Pulmonary artery endothelial cell (primary cell): Measurements from ENCODE around the gene IP6K2. TPM values are rescaled to one million over a fixed set of nuclear protein-coding genes. Genes with fewer than 3 reads are reported as not detected.
"Not testable (repeated sequence)": the region's sequence is repeated elsewhere in the genome, so short reads cannot be mapped to it uniquely, and the experiment has no call there.

Source experiments
- DNase-seq: peaks from one replicate; pipeline ENCODE4 v3.0.0-alpha.2; 2011; ENCODE audit warnings: low read depth, low spot score
- total RNA-seq: library from RNA; depleted of rRNA; stranded (reverse); fragments of >200 nt; gene quantifications from 2 replicates; pipeline ENCODE4 v1.2.3, GENCODE V29; 2014

Gene IP6K2, protein sequence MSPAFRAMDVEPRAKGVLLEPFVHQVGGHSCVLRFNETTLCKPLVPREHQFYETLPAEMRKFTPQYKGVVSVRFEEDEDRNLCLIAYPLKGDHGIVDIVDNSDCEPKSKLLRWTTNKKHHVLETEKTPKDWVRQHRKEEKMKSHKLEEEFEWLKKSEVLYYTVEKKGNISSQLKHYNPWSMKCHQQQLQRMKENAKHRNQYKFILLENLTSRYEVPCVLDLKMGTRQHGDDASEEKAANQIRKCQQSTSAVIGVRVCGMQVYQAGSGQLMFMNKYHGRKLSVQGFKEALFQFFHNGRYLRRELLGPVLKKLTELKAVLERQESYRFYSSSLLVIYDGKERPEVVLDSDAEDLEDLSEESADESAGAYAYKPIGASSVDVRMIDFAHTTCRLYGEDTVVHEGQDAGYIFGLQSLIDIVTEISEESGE
- 42.3 and 55.7 TPM in 2 replicates for total RNA-seq

DNA sequence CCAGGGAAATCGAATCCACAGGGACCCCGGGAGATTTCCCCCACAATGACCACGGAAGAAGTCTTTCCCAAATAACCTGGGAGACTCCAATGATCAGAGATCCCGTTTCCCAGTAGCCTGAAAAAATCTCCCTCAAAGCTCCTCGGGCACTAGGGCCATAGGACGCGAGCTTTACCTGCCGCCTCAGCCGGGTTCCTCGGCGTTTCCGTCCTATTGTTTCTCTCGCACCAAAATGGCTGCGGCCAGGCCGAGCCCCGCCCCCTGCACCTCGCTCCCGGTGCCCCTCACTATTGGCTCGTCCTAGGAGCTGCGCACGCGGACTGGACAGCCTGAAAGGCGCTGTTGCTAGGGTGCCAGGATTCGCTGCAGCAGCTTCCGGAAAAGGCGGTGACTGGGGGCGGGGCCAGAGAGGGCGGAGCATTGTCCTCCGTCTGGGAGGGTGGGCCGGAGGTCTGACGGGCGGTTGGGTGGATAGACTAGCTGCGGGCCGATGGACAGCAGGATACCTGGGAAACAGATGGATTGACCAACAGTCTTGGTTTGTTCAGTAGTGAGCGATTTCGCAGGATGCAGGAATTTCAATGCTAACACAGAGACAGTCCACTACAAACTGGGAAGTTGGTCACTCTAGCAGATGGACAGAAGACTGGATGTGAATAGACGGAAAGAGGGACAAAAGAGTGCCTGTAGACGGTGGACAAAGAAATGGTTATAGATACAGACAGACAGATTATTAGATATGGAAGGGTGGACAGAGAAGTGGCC is at the start of gene IP6K2:
Gene IP6K2, minus strand, starts transcription at position 240 of the 765 bp plus-strand sequence. CDS start 21,930 bp downstream, outside the sequence.
- DNase-seq = peak; percentile 91

DNA sequence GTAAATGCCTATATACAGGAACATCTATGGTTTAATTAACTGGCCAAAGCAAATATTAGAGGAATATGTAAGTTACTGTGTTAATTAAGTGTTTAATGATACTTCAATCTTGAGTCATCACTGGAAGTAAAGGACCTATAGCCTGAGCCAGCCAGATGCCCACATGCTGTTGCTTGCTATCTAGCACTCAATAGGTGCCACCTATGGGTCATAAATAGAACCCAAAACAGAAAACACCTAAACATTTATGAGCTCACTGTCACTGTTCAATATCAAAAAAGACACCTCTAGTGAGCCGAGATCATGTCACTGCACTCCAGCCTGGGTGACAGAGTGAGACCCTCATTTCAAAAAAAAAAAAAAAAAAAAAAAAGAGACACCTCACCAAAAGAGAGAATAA is 48.4 kb upstream of the IP6K2 start:
- DNase-seq = no peak

DNA sequence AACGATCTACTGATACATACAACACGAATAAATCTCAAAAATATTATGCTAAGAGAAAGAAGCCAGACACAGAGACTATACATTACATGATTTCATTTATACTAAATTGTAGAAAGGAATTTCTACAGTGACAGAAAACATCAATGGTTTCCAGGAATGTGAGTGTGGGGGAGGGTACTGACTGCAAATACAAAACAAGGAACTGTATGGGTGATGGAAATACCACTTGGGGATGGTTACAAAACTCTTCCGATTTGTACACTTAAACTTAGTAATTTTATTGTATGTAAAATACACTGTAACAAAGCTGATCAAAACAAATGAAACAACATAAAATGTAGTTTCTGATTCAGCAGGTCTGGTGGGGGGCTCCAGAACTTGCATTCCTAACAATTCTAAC is 45.8 kb upstream of the IP6K2 start:
- no peak for DNase-seq

DNA sequence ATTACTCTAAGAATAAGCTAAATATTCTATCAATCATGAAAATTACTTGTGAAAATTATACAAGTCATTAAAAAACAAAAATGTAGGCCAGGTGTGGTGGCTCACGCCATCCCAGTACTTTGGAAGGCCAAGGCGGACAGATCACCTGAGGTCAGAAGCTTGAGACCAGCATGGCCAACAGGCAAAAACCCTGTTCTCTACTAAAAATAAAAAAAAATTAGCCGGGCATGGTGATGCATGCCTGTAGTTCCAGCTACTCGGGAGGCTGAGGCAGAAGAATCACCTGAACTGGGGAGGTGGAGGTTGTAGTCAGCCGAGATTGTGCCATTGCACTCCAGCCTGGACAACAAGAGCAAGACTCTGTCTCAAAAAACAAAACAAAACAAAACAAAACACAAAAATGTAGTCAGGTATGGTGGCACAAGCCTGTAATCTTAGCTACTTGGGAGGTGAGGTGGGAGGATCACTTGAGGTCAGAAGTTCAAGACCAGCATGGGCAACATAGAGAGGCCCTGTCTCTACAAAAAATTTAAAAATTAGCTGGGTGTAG is 43.0 kb upstream of the IP6K2 start:
- DNase-seq = not testable (repeated sequence)

DNA sequence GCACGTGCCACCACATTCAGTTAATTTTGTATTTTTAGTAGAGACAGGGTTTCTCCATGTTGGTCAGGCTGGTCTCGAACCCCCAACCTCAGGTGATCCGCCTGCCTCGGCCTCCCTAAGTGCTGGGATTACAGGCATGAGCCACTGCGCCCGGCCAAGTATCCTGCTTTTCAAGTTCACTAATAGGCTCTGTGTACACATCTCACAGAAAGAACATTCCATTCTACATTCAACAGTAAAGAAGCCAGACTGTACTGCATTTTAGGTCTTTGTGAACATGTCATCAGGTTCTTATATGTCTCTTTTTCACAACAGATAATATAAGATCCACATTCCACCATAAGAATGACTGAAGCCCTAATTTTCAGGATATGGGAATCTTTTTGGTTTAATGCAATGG is 42.5 kb upstream of the IP6K2 start:
- not testable (repeated sequence) for DNase-seq

DNA sequence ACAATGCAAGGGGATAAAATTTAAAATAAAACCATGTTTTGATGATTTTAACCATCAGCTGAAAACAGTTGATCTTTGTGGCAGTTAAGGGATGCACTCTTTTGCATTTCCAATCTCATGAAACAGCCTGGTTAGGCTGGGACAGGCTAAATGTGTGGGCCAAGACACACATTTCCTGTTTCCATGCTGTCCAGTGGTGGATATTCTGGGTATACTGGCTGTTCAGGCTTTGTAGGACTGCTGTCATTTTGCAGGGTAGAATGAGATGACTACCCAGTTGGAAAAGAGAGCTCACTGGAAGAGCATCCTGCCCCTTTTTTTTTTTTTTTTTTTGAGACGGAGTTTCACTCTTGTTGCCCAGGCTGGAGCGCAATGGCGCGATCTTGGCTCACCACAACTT is 42.0 kb upstream of the IP6K2 start:
- no peak for DNase-seq

DNA sequence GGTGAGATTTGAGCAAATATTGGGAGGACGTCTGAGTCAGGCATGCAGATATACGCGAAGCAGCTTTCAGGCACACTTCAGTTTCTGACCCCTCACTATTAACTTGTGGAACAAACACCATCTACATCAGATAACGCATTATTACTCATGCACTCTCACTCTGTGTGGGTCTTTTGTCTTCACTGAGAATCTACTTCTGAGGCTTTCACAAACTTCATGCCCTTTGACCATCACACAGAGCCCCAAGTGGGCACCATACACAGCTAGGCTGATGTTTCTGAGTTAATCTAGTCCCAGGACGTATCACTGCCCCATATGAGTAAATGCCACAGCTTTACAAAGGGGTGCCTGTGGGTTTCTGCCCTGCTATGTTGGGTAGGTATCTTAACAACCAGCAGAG is 39.6 kb upstream of the IP6K2 start:
- DNase-seq = no peak

DNA sequence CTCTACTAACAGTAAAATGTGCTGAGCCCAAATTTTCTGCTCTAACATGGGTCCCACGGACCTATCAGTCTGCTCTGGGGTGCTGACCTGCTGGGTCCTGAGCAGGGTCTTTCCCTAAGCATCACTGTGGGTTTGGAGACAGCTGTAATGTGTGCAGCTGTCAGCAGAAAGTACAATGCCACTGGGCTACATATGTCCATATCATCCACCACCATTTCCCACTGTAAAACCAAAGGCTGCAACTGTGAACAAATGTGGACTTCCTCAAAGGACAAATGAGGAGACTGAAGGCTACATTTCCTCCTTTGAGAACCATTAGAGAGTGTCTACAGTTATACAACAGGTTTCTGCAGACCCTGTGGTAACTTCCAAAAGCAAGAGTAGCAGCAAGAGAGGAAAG is 33.8 kb upstream of the IP6K2 start:
- DNase-seq = no peak

DNA sequence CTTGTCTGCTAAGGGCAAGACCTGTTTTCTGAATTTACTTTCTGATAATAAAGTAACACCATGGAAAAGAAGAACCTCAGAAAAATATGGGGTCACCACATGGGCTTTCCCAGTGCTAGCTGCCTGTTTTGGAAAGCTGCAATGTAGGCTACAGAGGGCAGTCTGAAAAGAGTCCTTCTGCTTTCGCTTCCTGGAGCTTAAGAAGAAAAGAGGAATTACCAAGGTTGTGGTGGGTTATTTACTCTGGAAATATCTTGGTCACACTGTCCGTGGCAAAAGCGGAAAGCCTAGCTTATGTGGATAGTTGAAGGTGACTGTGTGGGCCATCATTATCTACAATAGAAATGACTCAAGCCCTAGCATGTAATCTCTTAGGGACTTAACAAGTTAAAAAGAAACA is 31.7 kb upstream of the IP6K2 start:
- no peak for DNase-seq

DNA sequence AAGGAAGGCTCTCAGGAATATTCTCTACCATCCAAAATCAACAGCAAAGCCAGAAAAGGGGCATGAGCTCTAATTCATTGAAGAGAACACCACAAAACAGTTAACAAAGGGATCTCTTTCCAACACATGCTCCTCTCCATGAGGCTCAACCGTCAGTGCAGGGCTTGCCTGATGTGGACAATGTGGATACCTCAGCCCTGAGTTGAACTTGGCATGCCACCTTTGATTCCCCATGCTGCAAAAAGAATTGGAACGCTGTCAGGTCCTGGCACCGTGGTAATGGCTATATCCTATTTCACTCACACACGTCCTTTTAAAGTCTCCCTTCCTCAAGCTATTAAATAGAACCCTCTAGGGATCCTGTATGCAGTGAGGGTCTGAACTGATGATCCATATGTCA is 30.7 kb upstream of the IP6K2 start:
- no peak for DNase-seq

DNA sequence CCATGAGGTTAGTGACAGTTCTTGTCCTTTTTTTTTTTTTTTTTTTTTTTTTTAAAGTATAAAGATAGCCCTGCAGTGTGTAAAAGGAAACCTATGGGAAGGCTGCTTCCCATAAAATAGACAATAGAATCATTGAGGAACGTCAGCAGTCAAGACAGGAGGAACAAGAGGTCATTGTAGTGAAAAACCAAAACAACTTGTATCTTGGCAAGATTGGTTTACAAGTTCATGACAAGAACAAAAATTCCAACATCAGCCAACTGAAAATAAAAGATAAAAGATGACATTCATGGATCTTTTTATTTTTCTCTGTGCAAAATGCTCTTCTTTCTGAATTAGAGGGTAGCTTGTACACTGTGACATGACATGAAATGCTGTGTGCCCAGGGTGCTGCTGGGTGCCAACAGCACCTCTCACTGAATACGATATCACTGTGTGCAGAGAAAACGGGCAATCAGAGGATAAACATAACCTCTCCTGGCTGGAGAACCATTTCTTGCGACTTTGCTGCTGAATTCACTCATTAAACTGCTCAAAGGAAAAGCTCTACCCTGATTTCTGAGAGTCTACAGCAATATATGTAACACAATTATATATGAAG is 30.1 kb upstream of the IP6K2 start:
- DNase-seq = no peak

DNA sequence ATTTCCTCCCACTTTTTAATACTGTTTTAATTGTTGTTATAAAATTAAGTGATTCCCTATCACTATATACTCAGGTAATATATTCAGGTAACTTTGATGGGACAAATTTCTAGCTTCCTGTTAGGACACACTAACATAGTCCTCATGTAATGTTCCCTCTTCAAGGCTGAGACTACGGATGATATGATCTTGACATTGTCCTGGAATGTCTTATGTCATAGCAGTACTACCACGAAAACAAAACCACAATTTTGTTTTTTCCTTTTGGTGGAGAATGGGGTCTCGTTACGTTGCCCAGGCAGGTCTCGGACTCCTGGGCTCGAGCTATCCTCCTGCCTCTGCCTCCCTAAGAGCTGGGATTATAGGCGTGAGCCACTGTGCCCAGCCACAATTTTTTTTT is 26.8 kb upstream of the IP6K2 start:
- no peak for DNase-seq

DNA sequence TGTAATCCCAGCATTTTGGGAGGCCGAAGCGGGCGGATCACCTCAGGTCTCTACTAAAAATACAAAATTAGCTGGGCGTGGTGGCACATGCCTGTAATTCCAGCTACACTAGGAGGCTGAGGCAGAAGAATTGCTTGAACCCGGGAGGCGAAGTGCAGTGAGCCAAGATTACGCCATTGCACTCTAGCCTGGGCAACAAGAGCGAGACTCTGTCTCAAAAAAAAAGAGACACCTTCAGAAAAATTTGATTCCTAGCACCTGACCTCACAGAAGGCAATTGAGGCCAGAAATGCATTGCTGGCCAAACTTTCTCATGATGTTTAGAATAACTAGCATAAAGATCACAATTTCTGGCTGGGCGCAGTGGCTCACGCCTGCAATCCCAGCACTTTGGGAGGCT is 24.2 kb upstream of the IP6K2 start:
- DNase-seq = not testable (repeated sequence)

DNA sequence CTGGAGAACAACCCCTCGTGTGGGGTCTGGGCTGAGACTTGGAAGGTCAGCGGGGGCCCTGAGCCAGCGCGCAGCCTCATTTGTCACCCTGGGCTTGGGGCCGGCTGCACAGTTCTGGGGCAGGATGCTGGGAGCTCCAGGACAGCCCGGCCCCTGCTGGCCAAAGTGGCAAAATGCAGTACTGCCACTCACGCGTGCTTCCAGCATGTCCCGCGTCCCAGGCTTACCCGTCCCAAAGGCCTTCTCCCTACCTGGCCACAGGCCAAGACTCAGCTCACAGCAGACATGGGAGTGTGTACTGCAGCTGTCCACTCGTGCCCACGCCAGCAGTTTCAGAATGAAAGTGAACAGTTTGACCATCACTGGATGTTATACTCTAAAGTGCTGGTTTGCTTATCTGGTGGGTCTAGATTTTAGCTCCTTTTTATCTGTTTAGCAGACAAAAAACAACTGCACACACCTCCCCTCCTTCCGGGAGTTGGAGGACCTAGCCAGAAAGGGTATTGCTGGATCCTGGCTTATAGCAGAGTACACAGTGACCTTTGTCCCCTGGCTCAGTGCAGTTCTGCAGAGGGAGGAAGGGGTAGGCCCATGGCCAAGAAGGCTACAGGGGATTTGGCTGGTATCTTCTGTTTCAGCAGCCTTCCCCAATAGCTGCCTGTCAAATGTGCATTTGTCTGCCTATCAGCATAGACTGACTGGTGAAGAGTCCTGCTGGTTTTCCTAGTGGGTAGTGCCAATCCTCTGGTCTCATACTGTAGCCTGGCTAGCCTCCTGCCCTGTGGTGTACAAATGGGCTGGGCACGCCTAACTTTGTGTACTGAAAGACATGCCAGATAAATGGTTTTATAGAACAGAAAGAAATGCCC is 23.2 kb upstream of the IP6K2 start:
- peak; percentile 24 for DNase-seq

DNA sequence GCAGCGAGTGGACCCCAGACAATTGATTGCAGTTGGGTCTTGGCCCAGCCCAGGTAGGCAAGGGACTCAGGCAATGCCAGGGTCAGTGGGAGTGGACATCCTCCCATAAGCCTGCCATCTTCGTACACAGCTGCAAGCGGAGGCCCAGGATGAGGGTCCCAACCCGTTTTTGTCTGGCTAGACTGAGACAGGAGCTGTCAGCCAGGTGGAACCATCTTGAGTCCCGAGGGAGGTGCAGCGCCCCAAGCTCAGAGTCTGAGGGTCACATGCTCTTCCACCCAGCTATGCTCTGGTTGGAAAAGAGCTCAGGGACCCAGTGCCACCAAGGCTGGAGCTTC is 22.6 kb upstream of the IP6K2 start:
- no peak for DNase-seq

DNA sequence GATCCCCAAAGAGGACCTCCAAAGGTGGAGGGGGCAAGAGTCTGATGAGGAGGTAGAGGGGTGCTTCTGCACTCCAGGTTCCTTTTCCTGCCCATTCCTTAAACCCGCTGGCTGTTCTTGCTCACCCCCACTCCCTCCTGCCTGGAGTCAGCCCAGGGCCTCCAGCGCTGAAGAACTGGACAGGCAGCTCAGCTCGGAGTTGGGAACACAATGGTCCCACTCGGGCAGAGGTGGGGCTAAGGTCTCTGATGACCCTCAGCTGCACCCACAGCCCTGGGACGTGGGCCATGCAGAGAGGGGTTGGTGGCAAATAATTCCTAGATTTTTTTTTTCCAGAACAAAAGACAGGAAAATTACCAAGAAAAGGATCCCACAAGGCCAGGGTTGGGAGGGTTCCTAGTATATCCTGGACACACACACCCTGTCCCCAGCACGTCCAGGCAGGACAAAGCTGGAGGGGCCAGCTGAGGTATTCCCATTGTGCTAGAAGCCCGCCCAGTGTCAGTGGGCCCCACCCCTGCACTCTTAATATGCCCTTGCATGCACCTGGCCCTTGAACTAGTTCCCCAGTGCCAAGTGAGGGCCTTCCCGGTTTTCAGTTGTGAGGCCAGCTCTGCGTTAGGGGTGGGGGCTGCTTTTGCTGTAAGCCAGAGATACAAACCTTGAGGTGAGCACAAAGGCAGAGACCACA is 22.1 kb upstream of the IP6K2 start:
- no peak for DNase-seq

DNA sequence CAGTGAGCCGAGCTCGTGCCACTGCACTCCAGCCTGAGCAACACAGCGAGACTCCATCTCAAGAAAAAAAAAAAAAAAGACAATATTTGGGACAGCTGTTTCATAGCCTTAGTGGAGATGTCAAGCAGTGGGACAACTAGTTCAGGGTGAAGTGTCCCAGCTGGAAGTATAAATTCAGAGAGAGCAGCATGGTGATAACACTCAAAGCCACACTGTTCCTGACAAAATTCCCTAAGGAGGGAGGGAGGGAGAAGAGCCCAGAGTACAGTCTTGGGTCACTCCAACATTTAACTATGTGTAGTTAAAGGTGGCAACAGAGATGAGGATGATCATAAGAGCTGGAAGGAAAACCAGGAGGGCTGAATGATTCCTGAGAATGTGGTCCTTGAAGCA is 21.1 kb upstream of the IP6K2 start:
- DNase-seq = no peak

DNA sequence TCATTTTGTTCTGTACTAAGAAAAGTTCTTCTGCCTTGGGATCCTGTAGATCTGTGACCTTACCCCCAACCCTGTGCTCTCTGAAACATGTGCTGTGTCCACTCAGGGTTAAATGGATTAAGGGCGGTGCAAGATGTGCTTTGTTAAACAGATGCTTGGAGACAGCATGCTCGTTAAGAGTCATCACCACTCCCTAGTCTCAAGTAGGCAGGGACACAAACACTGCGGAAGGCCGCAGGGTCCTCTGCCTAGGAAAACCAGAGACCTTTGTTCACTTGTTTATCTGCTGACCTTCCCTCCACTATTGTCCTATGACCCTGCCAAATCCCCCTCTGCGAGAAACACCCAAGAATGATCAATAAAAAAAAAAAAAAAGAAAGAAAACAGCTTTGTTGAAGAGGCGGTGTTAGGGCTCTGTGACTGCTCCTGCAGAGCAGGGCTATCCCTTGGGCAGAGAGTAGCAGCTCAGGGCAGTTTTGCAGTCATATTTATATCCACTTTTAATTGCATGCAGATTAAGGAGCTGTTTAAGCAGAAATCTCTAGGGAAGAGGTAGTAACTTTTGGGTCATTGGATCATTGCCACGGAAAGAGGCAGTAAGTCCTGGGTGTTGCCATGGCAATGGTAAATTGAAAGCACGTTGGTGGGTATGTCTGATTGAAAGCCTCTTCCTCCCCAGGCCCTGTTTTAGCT is 18.2 kb upstream of the IP6K2 start:
- DNase-seq = not testable (repeated sequence)

DNA sequence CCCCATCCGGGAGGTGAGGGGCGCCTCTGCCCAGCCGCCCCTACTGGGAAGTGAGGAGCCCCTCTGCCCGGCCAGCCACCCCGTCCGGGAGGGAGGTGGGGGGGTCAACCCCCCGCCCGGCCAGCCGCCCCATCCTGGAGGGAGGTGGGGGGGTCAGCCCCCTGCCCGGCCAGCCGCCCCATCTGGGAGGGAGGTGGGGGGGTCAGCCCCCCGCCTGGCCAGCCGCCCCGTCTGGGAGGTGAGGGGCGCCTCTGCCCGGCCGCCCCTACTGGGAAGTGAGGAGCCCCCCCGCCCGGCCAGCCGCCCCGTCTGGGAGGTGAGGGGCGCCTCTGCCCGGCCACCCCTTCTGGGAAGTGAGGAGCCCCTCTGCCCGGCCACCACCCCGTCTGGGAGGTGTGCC is 17.5 kb upstream of the IP6K2 start:
- not testable (repeated sequence) for DNase-seq
